ENCODE results near the gene FLNB. TPM values are rescaled to one million over a fixed set of nuclear protein-coding genes. Genes with fewer than 3 reads are reported as not detected.

Gene FLNB
- 553 and 995 TPM in 2 replicates for total RNA-seq

GRCh38 chr3:58008141-58009025 lies at the start of gene FLNB:
Gene FLNB (plus strand): TSS chr3:58008422. CDS start chr3:58008565, 143 bp downstream.

DNA sequence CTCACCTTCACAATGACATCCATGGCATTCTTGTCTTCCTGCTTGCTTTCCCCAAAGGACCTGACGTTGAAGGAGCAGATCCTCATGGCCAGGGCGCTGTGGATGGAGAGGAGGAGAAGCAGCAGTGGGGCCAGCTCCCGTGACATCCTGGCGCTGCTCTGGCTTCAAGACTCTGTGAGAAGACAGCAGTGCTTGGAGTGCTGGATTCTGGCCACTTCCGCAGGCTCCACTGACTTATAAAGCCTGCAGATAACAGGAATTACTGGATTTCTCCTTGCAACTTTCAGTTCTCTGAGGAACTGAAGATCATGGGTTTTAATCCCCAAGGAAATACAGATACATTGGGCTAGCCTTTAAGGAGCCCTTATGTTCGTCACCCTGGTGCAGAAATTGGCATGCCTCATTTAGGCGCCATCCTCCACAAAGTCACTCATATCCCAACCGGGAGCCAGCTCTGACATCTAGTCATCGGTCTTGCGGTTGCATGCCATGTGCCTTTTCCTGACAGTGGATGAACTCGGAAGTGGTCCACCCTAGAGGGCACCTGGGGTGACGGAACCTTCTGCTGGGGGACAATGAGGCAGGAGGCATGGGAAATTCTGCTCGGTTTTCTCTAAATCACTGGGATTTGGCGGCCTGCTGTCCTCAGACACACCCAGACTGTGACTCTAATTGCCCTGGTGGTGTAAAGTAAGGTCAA lies 202.7 kb downstream of the FLNB start, which contains the start of gene DNASE1L3:
TSS of gene DNASE1L3 (minus strand) at position 212 of the 700 bp plus-strand sequence. CDS start at position 146, 66 bp downstream.

Other genes starting within 250 kb of the FLNB start
- gene DNASE1L3, start 202.6 kb downstream of the FLNB start, total RNA-seq: 0.82 and 3.4 TPM in 2 replicates
- gene ABHD6, start 229.4 kb downstream of the FLNB start, total RNA-seq: 13.3 and 16.2 TPM in 2 replicates